ENCODE data around the gene GFOD1.

Gene GFOD1

GRCh38 chr6:13421425-13422059 lies 65.9 kb downstream of the GFOD1 start:
- no peak for DNase-seq

DNA sequence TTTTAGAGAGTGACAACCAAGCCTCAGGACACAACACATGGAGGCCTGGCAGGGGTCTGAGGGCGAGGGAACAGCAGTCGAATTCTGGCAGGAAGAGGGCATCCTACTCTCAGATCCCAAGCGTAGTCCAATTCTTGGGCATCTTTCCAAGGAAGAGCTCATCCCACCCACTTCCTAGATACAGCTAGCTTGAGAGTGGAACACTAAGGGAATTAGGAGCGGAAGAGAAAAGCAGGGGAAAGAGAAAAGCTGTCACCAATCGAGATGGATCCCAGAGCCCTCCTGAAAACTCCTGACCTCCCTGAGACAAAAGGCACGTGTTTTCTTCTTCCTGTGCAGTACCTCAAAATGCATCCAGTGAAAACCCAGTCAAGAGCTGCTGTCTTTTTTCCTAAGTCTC lies 67.1 kb downstream of the GFOD1 start:
- no peak for DNase-seq

DNA sequence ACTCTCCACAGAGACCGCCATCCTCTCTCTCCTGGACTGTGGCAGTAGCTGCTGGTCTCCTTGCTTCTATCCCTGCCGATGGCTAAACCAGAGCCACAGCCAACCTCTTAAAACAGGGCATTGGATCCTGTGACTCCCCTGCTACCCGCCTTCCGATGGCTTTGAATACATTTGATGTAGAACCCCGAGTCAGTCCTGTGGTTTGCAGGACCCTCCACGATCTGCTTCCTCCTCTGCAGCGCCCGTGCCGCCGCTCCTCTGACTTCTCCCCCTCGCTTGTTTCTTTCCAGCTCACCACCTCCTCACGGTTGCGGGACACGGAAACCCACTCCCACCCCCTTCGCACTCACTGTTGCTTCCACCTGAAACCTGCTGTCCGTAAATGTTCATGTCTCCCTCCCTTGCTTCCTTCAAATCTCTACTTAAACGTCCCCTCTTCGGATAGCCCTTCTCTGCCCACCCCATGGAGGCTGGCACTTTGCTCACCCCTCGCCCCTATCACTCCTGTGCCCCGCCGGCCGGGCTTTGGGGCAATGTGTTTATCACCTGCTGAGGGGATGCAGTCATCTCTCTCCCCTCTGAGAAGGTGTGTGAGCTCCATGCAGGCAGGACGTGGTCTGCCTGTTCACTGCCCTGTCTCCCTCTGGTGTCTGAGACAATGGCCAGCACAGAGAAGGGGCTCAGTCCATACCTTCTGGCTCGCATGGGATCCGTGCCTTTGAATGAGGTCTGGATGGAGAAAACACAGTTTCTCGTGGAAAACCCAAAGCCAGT lies 67.8 kb downstream of the GFOD1 start:
- no peak for DNase-seq

- no peak for DNase-seq
These were observed 68.6 kb downstream of the GFOD1 start for GRCh38 chr6:13418844-13419243.

DNA sequence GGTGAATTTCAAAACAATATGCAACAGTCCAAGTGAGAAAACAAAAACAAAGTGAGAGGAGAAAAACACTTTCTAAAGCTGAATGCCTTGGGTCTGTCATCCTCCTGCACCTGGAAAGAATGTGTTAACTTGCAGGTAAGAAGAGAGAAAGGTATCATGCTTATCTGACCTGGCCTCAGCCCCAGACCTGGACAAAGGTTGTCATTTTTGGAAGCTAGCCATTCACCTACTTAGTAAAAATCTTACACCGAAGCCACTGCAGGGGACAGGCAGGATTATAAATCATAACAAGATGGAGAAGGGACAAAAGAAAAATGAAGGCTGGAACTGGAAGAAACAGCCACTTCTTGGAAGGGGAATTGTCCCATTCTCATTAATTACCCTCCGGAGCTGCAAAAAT lies 69.4 kb downstream of the GFOD1 start:
- no peak for DNase-seq

GRCh38 chr6:13417431-13417830 lies 70.0 kb downstream of the GFOD1 start:
- no peak for DNase-seq

DNA sequence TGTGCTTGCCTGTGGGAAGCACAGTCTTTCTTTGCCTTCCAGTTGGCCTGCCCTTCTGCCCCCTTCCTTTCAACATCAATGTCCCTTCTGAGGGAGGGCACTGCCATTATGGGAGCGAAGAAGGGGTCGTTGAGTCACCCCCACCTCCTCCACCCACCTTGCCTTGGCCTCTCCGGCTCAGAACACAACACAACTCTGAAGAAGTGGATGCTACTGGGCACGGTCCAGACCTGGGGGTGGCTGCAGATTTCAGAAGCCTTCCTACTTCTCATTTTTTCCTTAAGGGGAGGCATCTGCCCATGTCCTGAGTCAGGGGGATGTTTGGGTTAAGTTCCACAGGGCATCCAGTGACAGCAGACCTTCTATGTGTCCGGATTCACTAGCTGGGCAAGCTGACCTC lies 72.1 kb downstream of the GFOD1 start:
- DNase-seq = peak; percentile 38

GRCh38 chr6:13413900-13414555 lies 73.4 kb downstream of the GFOD1 start:
- no peak for DNase-seq

DNA sequence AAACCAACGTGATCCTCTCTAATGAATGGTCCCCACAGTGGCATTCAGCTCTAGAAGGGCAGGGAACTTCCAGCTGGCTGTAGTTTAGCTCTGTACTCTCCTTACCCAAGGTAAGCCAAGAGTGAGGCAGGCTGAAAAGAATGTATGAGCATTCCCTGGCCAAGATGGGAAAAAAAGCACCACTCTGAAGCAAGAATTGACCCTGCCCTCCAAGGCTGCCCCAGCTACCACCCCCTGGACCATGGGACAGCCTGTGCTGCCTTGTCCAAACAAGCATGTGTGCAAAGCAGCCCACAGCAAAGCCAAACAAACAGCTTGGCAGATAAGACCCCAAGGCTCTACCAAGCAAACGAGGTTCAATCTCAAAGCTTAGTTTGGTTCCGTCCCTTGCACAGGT lies 73.9 kb downstream of the GFOD1 start:
- no peak for DNase-seq

DNA sequence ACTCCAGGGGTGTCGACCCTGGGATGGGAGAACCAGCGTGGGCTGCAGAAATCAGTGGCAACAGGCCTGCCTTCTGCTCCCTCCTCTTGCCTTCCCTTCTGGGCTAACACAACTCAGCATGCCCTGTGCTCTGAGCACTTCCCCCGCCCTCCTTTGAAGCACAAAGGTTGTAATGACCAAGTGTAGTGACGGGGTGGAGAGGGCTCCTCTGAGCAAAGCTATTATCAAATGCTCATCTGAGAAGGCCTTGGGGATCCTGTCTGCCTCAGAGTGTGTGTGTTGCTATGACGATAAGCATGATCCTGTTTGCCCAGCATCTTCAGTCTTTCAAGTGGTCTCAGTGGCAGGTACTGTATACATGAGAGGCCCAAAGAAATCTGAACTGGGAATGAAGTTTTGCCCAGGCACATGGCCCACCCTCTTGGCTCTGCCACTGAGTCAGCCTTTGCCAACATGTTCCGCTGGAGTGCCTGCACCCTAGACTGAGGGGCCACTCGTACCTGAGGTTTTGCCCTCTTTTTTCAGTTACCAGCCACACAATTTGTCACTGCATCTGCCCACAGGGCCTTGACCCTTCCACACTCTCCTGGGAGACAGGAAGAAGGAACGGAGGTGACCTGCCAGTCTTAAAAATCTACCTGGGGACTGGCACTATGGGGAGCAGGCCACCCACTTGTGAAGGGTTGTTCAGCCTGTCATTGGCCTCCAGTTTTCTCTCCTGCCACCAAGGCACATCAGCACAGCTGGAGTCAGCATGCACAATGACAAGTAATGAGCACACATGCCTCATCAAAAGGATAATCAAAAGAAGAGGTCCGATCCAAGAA lies 74.5 kb downstream of the GFOD1 start:
- no peak for DNase-seq

DNA sequence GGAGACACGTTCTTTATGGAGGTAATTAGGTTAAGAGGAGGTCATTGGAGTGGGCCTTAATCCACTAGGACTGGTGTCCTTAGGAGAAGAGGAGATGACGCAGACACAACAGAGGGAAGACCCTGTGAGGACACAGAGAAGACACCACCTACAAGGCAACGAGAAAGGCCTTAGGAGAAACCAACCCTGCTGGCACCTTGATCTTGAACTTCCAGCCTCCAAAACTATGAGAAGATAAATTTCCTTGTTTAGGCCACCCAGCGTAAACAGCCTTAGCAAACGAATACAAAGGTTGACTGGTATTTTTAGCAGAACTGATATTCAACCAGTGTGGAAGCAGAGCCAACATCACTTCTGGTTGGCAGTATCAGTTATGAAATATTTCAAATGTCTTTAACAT lies 75.2 kb downstream of the GFOD1 start:
- no peak for DNase-seq

DNA sequence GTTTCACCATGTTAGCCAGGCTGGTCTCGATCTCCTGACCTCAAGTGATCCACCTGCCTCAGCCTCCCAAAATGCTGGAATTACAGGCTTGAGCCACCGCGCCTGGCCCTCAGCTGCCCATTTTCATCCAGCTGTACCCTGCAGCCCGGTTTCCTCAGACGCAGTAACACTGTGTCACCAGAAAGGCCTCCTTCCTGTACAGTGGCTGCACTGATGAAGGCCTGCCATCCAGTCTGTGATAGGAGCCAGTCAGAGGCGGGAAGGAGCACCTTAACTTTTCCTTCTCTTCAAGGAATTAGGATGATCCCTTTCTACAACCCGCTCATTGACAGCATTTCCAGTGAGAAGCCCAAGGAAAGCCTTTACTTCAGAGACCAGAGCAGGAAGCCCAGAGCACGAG lies 75.9 kb downstream of the GFOD1 start:
- DNase-seq = no peak

DNA sequence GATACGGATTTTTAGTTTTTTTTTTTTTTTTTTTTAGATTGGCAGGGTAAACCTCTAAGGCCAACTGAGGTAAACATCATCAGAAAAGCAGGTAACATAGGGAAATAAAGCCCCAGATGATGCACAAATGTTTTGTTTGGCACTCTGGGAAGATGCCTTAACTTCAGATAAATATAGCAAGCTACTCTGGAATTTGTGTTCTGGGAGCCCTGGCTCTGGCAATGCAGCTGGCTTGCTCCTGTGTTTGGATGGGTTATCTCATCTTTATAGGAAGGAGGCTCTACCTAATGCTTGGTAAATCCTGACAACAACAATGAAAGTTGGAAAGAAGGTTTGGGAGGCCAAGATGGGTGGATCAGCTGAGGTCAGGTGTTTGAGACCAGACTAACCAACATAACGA lies 77.4 kb downstream of the GFOD1 start:
- DNase-seq = no peak

DNA sequence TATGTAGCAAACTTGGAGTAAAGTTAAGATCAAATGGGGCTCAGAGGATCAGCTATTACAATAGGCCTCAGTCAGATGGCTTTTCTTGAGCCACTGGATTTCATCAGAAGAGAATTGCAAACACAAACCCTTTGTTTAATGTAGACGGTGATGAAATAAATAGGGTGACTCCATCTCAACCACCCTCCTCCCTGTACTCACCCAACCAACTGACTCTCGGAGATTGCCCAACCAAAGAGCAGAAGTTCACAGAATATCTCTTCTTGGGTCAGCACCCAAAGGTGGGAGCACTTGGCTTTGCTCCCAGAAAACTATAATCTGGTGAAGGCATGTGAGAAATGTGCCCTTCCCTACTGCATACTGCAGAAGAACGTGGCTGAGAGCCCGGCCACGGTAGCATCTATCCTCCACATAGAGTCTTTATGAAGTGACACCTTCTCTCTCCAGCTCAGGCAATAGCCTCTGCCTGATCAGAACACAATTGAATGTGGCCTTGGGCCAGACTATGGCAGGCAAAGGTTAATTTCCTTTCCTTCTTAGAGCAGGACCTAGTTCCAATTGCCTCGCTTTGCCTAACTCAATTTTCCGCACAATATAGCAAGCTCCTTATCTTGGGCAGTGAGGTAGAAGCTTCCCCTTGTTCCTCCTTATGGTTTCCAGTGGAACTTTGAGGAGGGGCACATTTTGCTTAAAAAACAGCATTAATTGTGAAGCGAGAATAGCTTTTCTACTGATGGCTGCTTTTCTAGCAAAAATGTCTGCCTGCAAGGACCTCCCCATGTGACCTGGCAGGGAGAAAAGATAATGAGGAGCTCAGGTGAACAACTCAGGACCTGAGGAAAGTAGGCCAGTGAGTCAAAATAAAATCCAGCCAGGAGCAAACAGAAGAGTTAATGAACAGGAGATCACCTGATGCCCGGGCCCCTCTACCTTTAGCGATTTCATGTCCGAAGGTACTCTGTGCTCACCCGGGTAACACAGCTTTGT lies 79.4 kb downstream of the GFOD1 start:
- DNase-seq = peak; percentile 98

- DNase-seq = no peak
These were observed 80.1 kb downstream of the GFOD1 start for GRCh38 chr6:13407368-13407708.

- DNase-seq = peak; percentile 75
These were observed 80.6 kb downstream of the GFOD1 start for GRCh38 chr6:13406781-13407180.

GRCh38 chr6:13405961-13406477 lies 81.4 kb downstream of the GFOD1 start:
- DNase-seq = no peak

GRCh38 chr6:13404892-13405254 lies 82.5 kb downstream of the GFOD1 start:
- no peak for DNase-seq

DNA sequence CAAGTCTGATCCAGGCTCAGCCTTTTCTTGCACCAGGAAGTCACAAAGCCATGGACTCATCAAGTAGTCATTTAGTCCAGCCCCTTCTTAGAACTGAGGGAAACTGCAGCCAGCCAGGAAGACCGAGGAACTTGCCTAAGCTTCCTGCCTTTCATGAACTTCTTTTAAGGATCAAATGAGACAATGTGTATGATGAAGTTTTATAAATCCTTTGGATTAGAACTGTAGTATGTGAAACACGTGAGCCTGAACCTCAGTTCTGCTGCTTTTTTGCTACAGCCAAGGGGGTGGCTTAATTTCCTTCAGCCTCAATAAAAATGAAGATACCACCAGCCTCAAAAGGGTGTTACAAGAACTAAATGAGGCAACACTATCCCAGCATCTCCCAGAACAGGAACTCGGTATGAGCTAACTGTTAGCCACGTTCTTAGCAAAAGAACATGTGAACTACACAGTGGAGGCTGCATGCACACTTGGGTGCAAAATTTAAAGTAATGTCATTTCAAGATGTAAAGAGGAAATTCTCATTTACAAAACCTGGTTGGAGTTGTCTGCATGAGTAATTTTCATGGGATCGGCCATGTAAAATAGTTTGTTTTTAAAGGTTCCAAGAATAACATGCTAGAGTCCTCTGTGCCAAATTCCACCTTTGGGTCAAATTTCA lies 83.0 kb downstream of the GFOD1 start:
- DNase-seq = peak; percentile 90

- no peak for DNase-seq
These were observed 84.7 kb downstream of the GFOD1 start for GRCh38 chr6:13402711-13403110.

- DNase-seq = no peak
These were observed 86.6 kb downstream of the GFOD1 start for GRCh38 chr6:13400772-13401171.

All from inflammatory macrophage treated with lipopolysaccharide for 4 hours (primary cell).